Heart left ventricle (tissue), 16 donors: Measurements from ENCODE around the gene SEMA4F. TPM values are rescaled to one million over a fixed set of nuclear protein-coding genes. Genes with fewer than 3 reads are reported as not detected.

Experiments used
- ATAC-seq, 4 donors: fragments of 200-7000 bp; cut with Tn5 transposase; one replicate each; pipeline ENCODE4 v1.9.1; 2020 to 2022; ENCODE audit warnings: moderate library complexity in 4 of 4, mild to moderate bottlenecking in 3 of 4, moderate number of reproducible peaks in 1 of 4
- DNase-seq, 5 donors: peaks; one replicate each; pipeline ENCODE4 v3.0.0-alpha.2; 2020
- H3K27ac ChIP-seq, 12 donors: fragments of 200-600 bp; sonication (generic) in 4 of 12; one replicate each; pipeline versions ENCODE4 v1.5.0 to v1.8.0; 2016 to 2022; ENCODE audit warnings: mild to moderate bottlenecking in 2 of 12
- H3K27me3 ChIP-seq, 9 donors: fragments of 200-600 bp; sonication (generic) in 2 of 9; one replicate each; pipeline versions ENCODE4 v1.5.1 to v1.8.0; 2016 to 2022; ENCODE audit warnings: mild to moderate bottlenecking in 3 of 9
- H3K36me3 ChIP-seq, 9 donors: fragments of 200-600 bp; sonication (generic) in 2 of 9; one replicate each; pipeline versions ENCODE4 v1.5.0 to v1.8.0; 2018 to 2022; ENCODE audit warnings: mild to moderate bottlenecking in 2 of 9
- H3K4me1 ChIP-seq, 12 donors: fragments of 200-600 bp; sonication (generic) in 4 of 12; one replicate each; pipeline versions ENCODE4 v1.5.0 to v1.8.0; 2016 to 2022; ENCODE audit warnings: mild to moderate bottlenecking in 3 of 12
- H3K4me3 ChIP-seq, 12 donors: fragments of 200-600 bp; sonication (generic) in 4 of 12; one replicate each; pipeline versions ENCODE4 v1.5.0 to v1.8.0; 2017 to 2022; ENCODE audit warnings: mild to moderate bottlenecking in 9 of 12, moderate library complexity in 4 of 12
- H3K9me3 ChIP-seq, 12 donors: fragments of 200-600 bp; sonication (generic) in 4 of 12; one replicate each; pipeline versions ENCODE4 v1.5.0 to v1.8.0; 2016 to 2022; ENCODE audit warnings: mild to moderate bottlenecking in 1 of 12
- CTCF ChIP-seq, 12 donors: fragments of 200-600 bp; sonication (generic) in 4 of 12; IDR thresholded peaks; one replicate each; pipeline versions ENCODE4 v1.5.0 to v1.8.0; 2018 to 2022; ENCODE audit warnings: antibody characterized with exemption in 12 of 12, mild to moderate bottlenecking in 5 of 12
- POLR2A ChIP-seq, 2 donors: fragments of 450-650 bp; IDR thresholded peaks; one replicate each; pipeline ENCODE4 v1.6.1; 2017; ENCODE audit warnings: antibody characterized with exemption in 2 of 2, mild to moderate bottlenecking in 2 of 2, moderate library complexity in 2 of 2
- WGBS, 4 donors: extraction: QIAGEN DNeasy Blood & Tissue Kit in 2 of 4; methylation state at CpG; one replicate each; pipeline versions ENCODE4 v1.1.5 to v1.1.7; 2013 to 2018; 5-methylcytosine and 5-hydroxymethylcytosine counted together
- intact Hi-C, 10 donors: fragments of 100-400 bp; cut with DNase I; formaldehyde crosslinking; loops; one replicate each; pipeline versions ENCODE4 v1.11.1 to v1.14.2; 2022
- polyA plus RNA-seq, 2 donors: library from polyadenylated mRNA; stranded (reverse); fragments of 200-250 nt; gene quantifications; one replicate each; pipeline ENCODE4 v1.2.3, GENCODE V29; 2013
- total RNA-seq, 9 donors: library from RNA; depleted of rRNA in 2 of 9; stranded (reverse); fragments of >200 nt in 2 of 9; fragmentation: NEBNext Ultra II Directional in 3 of 9; extraction: Animal tissue kit (Norgen Biotek cat#: 25700) in 3 of 9; gene quantifications; one replicate each; pipeline versions ENCODE4 v1.1.0 to v1.2.4, GENCODE V29; 2016 to 2023
- donor health status: ischemic (EF 13 %, LVEDD 7.1; RV severe dilation, severe dysfunction).
- donor health status: healthy with polysubstance abuse.
- donor health status: DM: no; HTN: yes; CAD: no.
- donor health status: DM: no; HTN: no; CAD: no.
- donor health status: ischemic (EF 25% LVEDD 6.9; RV normal size, moderate dysfunction).
- donor health status: ischemic (EF 25% LVEDD 5.7; RV mildly dilated, moderate dysfunction).
- donor health status: healthy.
- donor health status: DM: yes; HTN: yes; CAD: no.
- donor health status: ischemic (EF 35%, LVEDD 5.7; RV mildly dilated, moderate dysfunction).
- donor health status: nonischemic (EF 11% LVEDD 7.7; RV severe dilation, severe dysfunction).
- donor health status: DM: yes; HTN: yes; CAD: no.
- donor health status: PGD.
- donor health status: ischemic (EF 29% LVEDD 5.4; RV normal size, mild dysfunction).
- donor health status: nonischemic (EF 23%, LVEDD 6.1; RV moderate dilation, normal function).

SEMA4F gene
- total and polyA plus RNA-seq, 11 donors: 0.95 to 4.9 (median 3.4) TPM

- 84 to 96% (median 88%) methylated on average over 7 of the region's 7 CpGs for WGBS, 4 donors
- H3K4me1 ChIP-seq: no peaks in the 10 kb centered on the region
- ATAC-seq: no peak
- intact Hi-C loops: no loop called here
- no peak overlapping the region for H3K4me3 ChIP-seq
- DNase-seq: no peak
- H3K9me3 ChIP-seq: no peaks in the 10 kb centered on the region
- no peaks in the 10 kb centered on the region for H3K27me3 ChIP-seq
- no peak overlapping the region for H3K27ac ChIP-seq
- peaks cover 0 to 43% (median 23%) of the 10 kb centered on the region in 9 donors for H3K36me3 ChIP-seq
- TF ChIP-seq POLR2A (IDR thresholded peaks at IDR 0.05) (no peak), CTCF (IDR thresholded peaks at IDR 0.05) (no peak)
Measured at GRCh38 chr2:74673826-74674528, 19.9 kb downstream of the SEMA4F start.

- no peak overlapping the region for H3K27ac ChIP-seq
- WGBS, 4 donors: 86 to 91% (median 88%) methylated on average over 6 of the region's 6 CpGs
- H3K4me1 ChIP-seq: no peaks in the 10 kb centered on the region
- intact Hi-C loops: no loop called here
- no peak for TF ChIP-seq CTCF (IDR thresholded peaks at IDR 0.05)
- no peak for TF ChIP-seq POLR2A (IDR thresholded peaks at IDR 0.05)
- no peak overlapping the region for H3K4me3 ChIP-seq
- DNase-seq: no peak
- ATAC-seq: no peak
- H3K36me3 ChIP-seq: peaks cover 0 to 54% (median 34%) of the 10 kb centered on the region in 9 donors
- no peaks in the 10 kb centered on the region for H3K27me3 ChIP-seq
- no peaks in the 10 kb centered on the region for H3K9me3 ChIP-seq
Measured at GRCh38 chr2:74675090-74675489, 21.0 kb downstream of the SEMA4F start.

- ATAC-seq (no peak), DNase-seq (no peak)
- Histone ChIP-seq H3K4me1 (no peaks in the 10 kb centered on the region), H3K36me3 (peaks cover 0 to 55% (median 34%) of the 10 kb centered on the region in 9 donors), H3K27me3 (no peaks in the 10 kb centered on the region), H3K4me3 (no peak overlapping the region), H3K27ac (no peak overlapping the region), H3K9me3 (no peaks in the 10 kb centered on the region)
- WGBS, 4 donors: 92 to 96% (median 93%) methylated on average over 4 of the region's 4 CpGs
- TF ChIP-seq POLR2A (IDR thresholded peaks at IDR 0.05) (no peak), CTCF (IDR thresholded peaks at IDR 0.05) (no peak)
- intact Hi-C loops: no loop called here
Measured at GRCh38 chr2:74676331-74676730, 22.3 kb downstream of the SEMA4F start.

GRCh38 chr2:74679615-74680014, 25.6 kb downstream of the SEMA4F start:
- no peak overlapping the region for H3K27ac ChIP-seq
- peaks cover 0 to 42% (median 31%) of the 10 kb centered on the region in 9 donors for H3K36me3 ChIP-seq
- intact Hi-C loops: no loop called here
- H3K4me3 ChIP-seq: no peak overlapping the region
- TF ChIP-seq CTCF (IDR thresholded peaks at IDR 0.05) (no peak), POLR2A (IDR thresholded peaks at IDR 0.05) (no peak)
- DNase-seq (no peak), ATAC-seq (no peak)
- 90 to 97% (median 96%) methylated on average over 11 to 15 of the region's 15 CpGs for WGBS, 4 donors
- no peaks in the 10 kb centered on the region for H3K4me1 ChIP-seq
- H3K9me3 ChIP-seq: no peaks in the 10 kb centered on the region
- no peaks in the 10 kb centered on the region for H3K27me3 ChIP-seq
